Measurements from ENCODE around the gene ARL6.

DNA sequence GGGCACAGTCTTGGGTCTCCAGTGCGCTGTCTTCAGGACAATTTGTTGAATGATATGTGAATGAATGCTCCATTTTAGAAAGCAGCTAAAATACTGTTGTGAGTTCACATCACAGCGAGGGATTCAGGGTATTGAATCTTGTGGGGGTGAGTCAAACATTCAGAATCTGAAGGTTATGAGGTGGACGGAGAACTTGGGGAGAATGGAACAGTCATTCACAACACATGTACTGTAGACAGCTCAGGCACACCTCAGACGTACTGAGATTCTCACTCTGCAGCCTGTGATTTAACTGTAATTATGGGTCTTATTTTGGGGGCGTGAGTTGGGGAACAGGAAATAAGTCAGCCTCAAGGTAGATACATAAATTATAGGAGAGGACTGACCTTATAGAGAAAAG lies 71.2 kb downstream of the ARL6 start:
- no peak for TF ChIP-seq POLR2A (IDR thresholded peaks at IDR 0.05; ENCODE audit: low read depth)
- TF ChIP-seq, protein P1, sequence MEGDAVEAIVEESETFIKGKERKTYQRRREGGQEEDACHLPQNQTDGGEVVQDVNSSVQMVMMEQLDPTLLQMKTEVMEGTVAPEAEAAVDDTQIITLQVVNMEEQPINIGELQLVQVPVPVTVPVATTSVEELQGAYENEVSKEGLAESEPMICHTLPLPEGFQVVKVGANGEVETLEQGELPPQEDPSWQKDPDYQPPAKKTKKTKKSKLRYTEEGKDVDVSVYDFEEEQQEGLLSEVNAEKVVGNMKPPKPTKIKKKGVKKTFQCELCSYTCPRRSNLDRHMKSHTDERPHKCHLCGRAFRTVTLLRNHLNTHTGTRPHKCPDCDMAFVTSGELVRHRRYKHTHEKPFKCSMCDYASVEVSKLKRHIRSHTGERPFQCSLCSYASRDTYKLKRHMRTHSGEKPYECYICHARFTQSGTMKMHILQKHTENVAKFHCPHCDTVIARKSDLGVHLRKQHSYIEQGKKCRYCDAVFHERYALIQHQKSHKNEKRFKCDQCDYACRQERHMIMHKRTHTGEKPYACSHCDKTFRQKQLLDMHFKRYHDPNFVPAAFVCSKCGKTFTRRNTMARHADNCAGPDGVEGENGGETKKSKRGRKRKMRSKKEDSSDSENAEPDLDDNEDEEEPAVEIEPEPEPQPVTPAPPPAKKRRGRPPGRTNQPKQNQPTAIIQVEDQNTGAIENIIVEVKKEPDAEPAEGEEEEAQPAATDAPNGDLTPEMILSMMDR (IDR thresholded peaks at IDR 0.05), result no peak
- no peak for TF ChIP-seq POLR2AphosphoS5 (IDR thresholded peaks at IDR 0.05)
- TF ChIP-seq EP300 (IDR thresholded peaks at IDR 0.05), result no peak
